Astrocyte of the hippocampus (primary cell): ENCODE measurements around the gene RBFOX1.

ENCODE experiments used
- DNase-seq: peaks from one replicate; pipeline ENCODE4 v3.0.0; 2011; ENCODE audit warnings: low read depth, low spot score

Gene RBFOX1

GRCh38 chr16:7334801-7335560, 2.3 kb downstream of the RBFOX1 start:
- no peak for DNase-seq

- no peak for DNase-seq
Observed at GRCh38 chr16:7335991-7336634, 3.5 kb downstream of the RBFOX1 start.

- no peak for DNase-seq
Observed at GRCh38 chr16:7336742-7337141, 4.1 kb downstream of the RBFOX1 start.

- DNase-seq = no peak
Observed at GRCh38 chr16:7338826-7339225, 6.2 kb downstream of the RBFOX1 start.

GRCh38 chr16:7339700-7340099, 7.1 kb downstream of the RBFOX1 start:
- DNase-seq = no peak

- DNase-seq = no peak
Observed at GRCh38 chr16:7340938-7341337, 8.3 kb downstream of the RBFOX1 start.

- DNase-seq = no peak
Observed at GRCh38 chr16:7342598-7342997, 10.0 kb downstream of the RBFOX1 start.

- no peak for DNase-seq
Observed at GRCh38 chr16:7343243-7343642, 10.6 kb downstream of the RBFOX1 start.

- no peak for DNase-seq
Observed at GRCh38 chr16:7344830-7345780, 12.5 kb downstream of the RBFOX1 start.

- DNase-seq = no peak
Observed at GRCh38 chr16:7350806-7351205, 18.2 kb downstream of the RBFOX1 start.

GRCh38 chr16:7351610-7352510, 19.2 kb downstream of the RBFOX1 start:
- no peak for DNase-seq

GRCh38 chr16:7355758-7356157, 23.1 kb downstream of the RBFOX1 start:
- no peak for DNase-seq

- DNase-seq = no peak
Observed at GRCh38 chr16:7361416-7362129, 28.9 kb downstream of the RBFOX1 start.

- no peak for DNase-seq
Observed at GRCh38 chr16:7362231-7362630, 29.6 kb downstream of the RBFOX1 start.

GRCh38 chr16:7363422-7364417, 31.1 kb downstream of the RBFOX1 start:
- peak; percentile 17 for DNase-seq

GRCh38 chr16:7366041-7366440, 33.4 kb downstream of the RBFOX1 start:
- no peak for DNase-seq

- no peak for DNase-seq
Observed at GRCh38 chr16:7366993-7367880, 34.6 kb downstream of the RBFOX1 start.

GRCh38 chr16:7369204-7369603, 36.6 kb downstream of the RBFOX1 start:
- no peak for DNase-seq
